ENCODE measurements around the gene NR2F2. TPM values are rescaled to one million over a fixed set of nuclear protein-coding genes. Genes with fewer than 3 reads are reported as not detected.

NR2F2 gene
- total and polyA plus RNA-seq, 8 donors, result 7.0 to 25.6 (median 14.0) TPM

DNA sequence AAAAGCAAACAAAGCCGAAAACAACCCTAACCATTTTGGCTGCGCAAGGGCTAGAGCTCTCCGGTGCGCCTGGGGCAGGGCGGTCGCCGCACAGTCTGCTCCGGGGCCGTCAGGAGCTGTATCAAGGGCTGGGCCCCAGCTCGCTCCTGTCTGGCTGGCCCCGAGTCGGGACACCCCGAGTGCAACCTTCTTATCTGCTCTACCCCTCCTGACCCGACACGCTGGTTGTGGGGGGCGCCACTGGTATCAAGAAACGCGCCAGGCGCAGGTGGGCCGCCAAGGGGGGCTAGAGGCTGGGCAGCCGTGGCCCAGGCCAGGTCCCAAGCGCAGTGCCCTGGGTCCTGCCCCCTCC, 36.0 kb downstream of the NR2F2 start:
- FAIRE-seq (no peak), DNase-seq (no peak), ATAC-seq (no peak)
- Histone ChIP-seq H3K4me1 (peaks cover 0 to 3% (median 0%) of the 10 kb centered on the region in 3 donors), H3K9me3 (no peaks in the 10 kb centered on the region), H3K27ac (no peak overlapping the region), H3K27me3 (peaks cover 0 to 15% (median 8%) of the 10 kb centered on the region in 4 donors), H3K4me3 (no peak overlapping the region), H3K36me3 (no peaks in the 10 kb centered on the region)
- no peak for TF ChIP-seq CTCF (IDR thresholded peaks at IDR 0.05)
- WGBS, 2 donors, result 22 to 23% methylated on average over 22 of the region's 22 CpGs
- intact Hi-C loops (cut with DNase I), result no loop called here

- TF ChIP-seq CTCF (IDR thresholded peaks at IDR 0.05), result no peak
- Histone ChIP-seq H3K9me3 (no peaks in the 10 kb centered on the region), H3K27me3 (peaks cover 0 to 11% (median 8%) of the 10 kb centered on the region in 4 donors), H3K27ac (no peak overlapping the region), H3K4me3 (peak overlapping the region in 1 of 4 donors; percentile 22), H3K4me1 (peaks cover 0 to 3% (median 0%) of the 10 kb centered on the region in 3 donors), H3K36me3 (no peaks in the 10 kb centered on the region)
- intact Hi-C loops (cut with DNase I), result no loop called here
- 17 to 18% methylated on average over 30 to 31 of the region's 31 CpGs for WGBS, 2 donors
- DNase-seq, result no peak
- no peak for FAIRE-seq
- peak in 3 of 4 donors; percentile 8 to 38 (median 21) for ATAC-seq
Observed at GRCh38 chr15:96367311-96368200, 37.1 kb downstream of the NR2F2 start.

- DNase-seq (no peak), ATAC-seq (no peak), FAIRE-seq (no peak)
- WGBS, 2 donors, result 39 to 43% methylated on average over 19 of the region's 19 CpGs
- H3K4me3 ChIP-seq, result no peak overlapping the region
- no peak overlapping the region for H3K27ac ChIP-seq
- TF ChIP-seq CTCF (IDR thresholded peaks at IDR 0.05), result no peak
- H3K9me3 ChIP-seq, result no peaks in the 10 kb centered on the region
- peaks cover 0 to 3% (median 0%) of the 10 kb centered on the region in 3 donors for H3K4me1 ChIP-seq
- H3K27me3 ChIP-seq, result peaks cover 0 to 10% (median 6%) of the 10 kb centered on the region in 4 donors
- intact Hi-C loops (cut with DNase I), result no loop called here
- no peaks in the 10 kb centered on the region for H3K36me3 ChIP-seq
Observed at GRCh38 chr15:96369351-96369750, 38.9 kb downstream of the NR2F2 start.

GRCh38 chr15:96369825-96370621, 39.5 kb downstream of the NR2F2 start:
- no peak for FAIRE-seq
- 63 to 72% methylated on average over 22 of the region's 22 CpGs for WGBS, 2 donors
- no peak for ATAC-seq
- Histone ChIP-seq H3K9me3 (no peaks in the 10 kb centered on the region), H3K4me3 (no peak overlapping the region), H3K27ac (no peak overlapping the region), H3K36me3 (no peaks in the 10 kb centered on the region), H3K4me1 (peaks cover 0 to 3% (median 0%) of the 10 kb centered on the region in 3 donors), H3K27me3 (peaks cover 0 to 10% (median 6%) of the 10 kb centered on the region in 4 donors)
- no peak for DNase-seq
- intact Hi-C loops (cut with DNase I), result no loop called here
- TF ChIP-seq CTCF (IDR thresholded peaks at IDR 0.05), result no peak
